Spleen (tissue), 11 donors: Measurements from ENCODE around the gene ATP6V0B. TPM values are rescaled to one million over a fixed set of nuclear protein-coding genes. Genes with fewer than 3 reads are reported as not detected.

Experiments
- DNase-seq: peaks from one replicate; pipeline ENCODE4 v3.0.0-alpha.2; 2020
- H3K27ac ChIP-seq, 8 donors: fragments of 200-600 bp; sonication (generic) in 7 of 8; 1 replicate in 4 of 8; 2 replicates in 4 of 8; pipeline versions ENCODE4 v1.5.0 to v1.8.0; 2016 to 2021; ENCODE audit warnings: inconsistent platforms in 4 of 8, mild to moderate bottlenecking in 4 of 8, moderate library complexity in 1 of 8
- H3K27me3 ChIP-seq, 7 donors: fragments of 200-600 bp; sonication (generic) in 6 of 7; replicated peaks in 1 of 7; 1 replicate in 4 of 7; 2 replicates in 3 of 7; pipeline versions ENCODE4 v1.5.0 to v1.8.0; 2016 to 2021; ENCODE audit warnings: inconsistent platforms in 3 of 7, mild to moderate bottlenecking in 1 of 7
- H3K36me3 ChIP-seq, 6 donors: fragments of 200-600 bp; sonication (generic) in 5 of 6; 1 replicate in 4 of 6; 2 replicates in 2 of 6; pipeline versions ENCODE4 v1.5.0 to v1.8.0; 2016 to 2021; ENCODE audit warnings: inconsistent platforms in 2 of 6
- H3K4me1 ChIP-seq, 6 donors: fragments of 200-600 bp; sonication (generic) in 5 of 6; 1 replicate in 3 of 6; 2 replicates in 3 of 6; pipeline versions ENCODE4 v1.5.0 to v1.8.0; 2016 to 2021; ENCODE audit warnings: inconsistent platforms in 3 of 6
- H3K4me3 ChIP-seq, 8 donors: fragments of 200-600 bp; sonication (generic) in 7 of 8; 1 replicate in 4 of 8; 2 replicates in 4 of 8; pipeline versions ENCODE4 v1.5.0 to v1.8.0; 2016 to 2021; ENCODE audit warnings: inconsistent platforms in 4 of 8, mild to moderate bottlenecking in 4 of 8, moderate library complexity in 2 of 8
- H3K9me3 ChIP-seq, 8 donors: fragments of 200-600 bp; sonication (generic) in 7 of 8; 1 replicate in 4 of 8; 2 replicates in 4 of 8; pipeline versions ENCODE4 v1.5.0 to v1.8.0; 2016 to 2021; ENCODE audit warnings: inconsistent platforms in 4 of 8
- CTCF ChIP-seq, 11 experiments: fragments of 200-600 bp in 7 of 11; fragments of 450-650 bp in 4 of 11; sonication (generic) in 4 of 11; IDR thresholded peaks in 8 of 11; conservative IDR thresholded peaks in 3 of 11; 1 replicate in 7 of 11; 2 replicates in 4 of 11; pipeline versions ENCODE4 v1.4.0 to v1.8.0; 2016 to 2021; ENCODE audit warnings: antibody characterized with exemption in 11 of 11, inconsistent platforms in 4 of 11, mild to moderate bottlenecking in 1 of 11
- POLR2A ChIP-seq, 3 donors: fragments of 450-650 bp; IDR thresholded peaks; one replicate each; pipeline ENCODE4 v1.5.1; 2017; ENCODE audit warnings: antibody characterized with exemption in 3 of 3, mild to moderate bottlenecking in 1 of 3
- POLR2AphosphoS5 ChIP-seq, 3 donors: sonication (generic); formaldehyde crosslinking; IDR thresholded peaks; one replicate each; pipeline ENCODE4 v1.5.1; 2017; ENCODE audit warnings: antibody characterized with exemption in 3 of 3
- WGBS, 5 donors: extraction: QIAGEN DNeasy Blood & Tissue Kit in 3 of 5; methylation state at CpG; one replicate each; pipeline versions ENCODE4 v1.1.5 to v1.1.7; 2013 to 2018; 5-methylcytosine and 5-hydroxymethylcytosine counted together
- intact Hi-C: fragments of 100-400 bp; cut with DNase I; formaldehyde crosslinking; loops from one replicate; pipeline ENCODE4 v1.15.0; 2023; ENCODE audit warnings: low total_unique reads
- polyA plus RNA-seq, 3 donors: library from polyadenylated mRNA; stranded (reverse); fragments of 200-250 nt; gene quantifications; one replicate each; pipeline ENCODE4 v1.2.1, GENCODE V29; 2013
- total RNA-seq, 7 donors: library from RNA; depleted of rRNA in 3 of 7; stranded (reverse); fragments of >200 nt in 3 of 7; fragmentation: NEBNext Ultra II Directional in 4 of 7; extraction: Animal tissue kit (Norgen Biotek cat#: 25700) in 4 of 7; gene quantifications; one replicate each; pipeline versions ENCODE4 v1.1.0 to v1.2.1, GENCODE V29; 2016 to 2021
- donor health status: healthy with polysubstance abuse.
- donor health status: DM: no; HTN: no; CAD: no; lungs with moderate emphysema.
- donor health status: DM: no; HTN: no; CAD: no.
- donor health status: Bipolar disorder and iron deficiency.
- donor health status: healthy.
- donor health status: DM: no; HTN: no; CAD: no.
- donor health status: DM: yes; HTN: yes; CAD: no.

The ATP6V0B gene
- total and polyA plus RNA-seq, 10 donors = 124 to 219 (median 177) TPM

GRCh38 chr1:43952731-43953346 is 21.9 kb upstream of the ATP6V0B start:
- peaks cover 6 to 18% (median 10%) of the 10 kb centered on the region in 6 donors for H3K4me1 ChIP-seq
- no peak overlapping the region for H3K4me3 ChIP-seq
- WGBS, 5 donors = 79 to 86% (median 84%) methylated on average over 6 to 8 of the region's 8 CpGs
- H3K27ac ChIP-seq = no peak overlapping the region
- H3K36me3 ChIP-seq = peaks cover 0 to 55% (median 25%) of the 10 kb centered on the region in 6 donors
- no peaks in the 10 kb centered on the region for H3K27me3 ChIP-seq
- H3K9me3 ChIP-seq = no peaks in the 10 kb centered on the region
- DNase-seq = no peak
- intact Hi-C loops = no loop called here
- TF ChIP-seq POLR2AphosphoS5 (IDR thresholded peaks at IDR 0.05) (no peak), POLR2A (IDR thresholded peaks at IDR 0.05) (no peak), CTCF (IDR thresholded peaks at IDR 0.05 in 8 of 11, conservative IDR thresholded peaks at IDR 0.05 in 3 of 11) (no peak)

DNA sequence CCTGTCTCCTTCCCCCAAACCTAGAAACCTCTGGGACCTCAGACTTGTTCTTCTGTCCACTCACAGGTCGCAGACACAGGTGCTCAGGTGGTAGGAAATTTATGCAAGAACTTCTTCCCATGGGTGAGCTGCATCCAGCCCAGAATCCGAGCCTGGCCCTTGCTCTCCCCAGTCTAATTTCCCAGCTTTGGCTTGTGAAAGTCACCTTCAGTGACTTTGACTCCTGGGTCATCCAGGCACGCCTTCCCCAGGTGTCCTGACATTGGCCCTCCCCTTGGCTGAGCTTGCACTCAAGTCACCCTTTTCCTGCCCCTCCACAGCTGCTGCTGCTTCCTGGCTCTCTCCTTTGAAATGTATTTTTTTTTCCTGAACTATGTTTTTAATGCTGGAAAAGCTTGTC is 21.4 kb upstream of the ATP6V0B start:
- intact Hi-C loops = no loop called here
- 79 to 89% (median 83%) methylated on average over 3 of the region's 3 CpGs for WGBS, 5 donors
- H3K4me1 ChIP-seq = peaks cover under 1 to 13% (median 5%) of the 10 kb centered on the region in 6 donors
- no peak overlapping the region for H3K4me3 ChIP-seq
- no peaks in the 10 kb centered on the region for H3K9me3 ChIP-seq
- no peak for TF ChIP-seq POLR2A (IDR thresholded peaks at IDR 0.05)
- TF ChIP-seq CTCF (IDR thresholded peaks at IDR 0.05 in 8 of 11, conservative IDR thresholded peaks at IDR 0.05 in 3 of 11) = no peak
- H3K27ac ChIP-seq = no peak overlapping the region
- H3K36me3 ChIP-seq = peaks cover 0 to 60% (median 31%) of the 10 kb centered on the region in 6 donors
- no peak for DNase-seq
- H3K27me3 ChIP-seq = no peaks in the 10 kb centered on the region

DNA sequence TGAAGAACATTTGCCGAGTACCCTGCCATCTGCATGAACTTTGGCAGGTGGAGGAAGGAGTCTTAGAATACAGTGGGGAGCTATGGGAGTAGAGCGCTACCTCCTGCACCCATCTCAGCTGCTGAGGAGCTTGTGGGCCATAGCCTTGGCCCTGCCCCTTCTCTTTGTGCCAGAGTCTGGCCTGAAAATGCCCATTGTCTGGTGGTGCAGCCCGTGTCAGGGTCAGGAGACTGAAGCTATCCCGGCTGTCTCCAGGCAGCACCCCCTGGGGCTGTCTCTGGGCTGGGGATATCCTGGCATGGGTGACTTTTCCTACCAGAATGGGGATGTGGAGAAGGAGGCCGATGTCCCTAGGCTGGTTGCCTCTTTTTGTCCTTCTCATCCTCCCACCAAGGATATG is 20.7 kb upstream of the ATP6V0B start:
- Histone ChIP-seq H3K4me1 (peaks cover 0 to 6% (median 0%) of the 10 kb centered on the region in 6 donors), H3K27ac (no peak overlapping the region), H3K36me3 (peaks cover 0 to 65% (median 34%) of the 10 kb centered on the region in 6 donors), H3K27me3 (no peaks in the 10 kb centered on the region), H3K4me3 (no peak overlapping the region), H3K9me3 (no peaks in the 10 kb centered on the region)
- no peak for DNase-seq
- TF ChIP-seq CTCF (IDR thresholded peaks at IDR 0.05 in 8 of 11, conservative IDR thresholded peaks at IDR 0.05 in 3 of 11) (no peak), POLR2AphosphoS5 (IDR thresholded peaks at IDR 0.05) (no peak), POLR2A (IDR thresholded peaks at IDR 0.05) (no peak)
- 85 to 98% (median 92%) methylated on average over 4 to 5 of the region's 5 CpGs for WGBS, 5 donors
- intact Hi-C loops = no loop called here

GRCh38 chr1:43956234-43956633 is 18.5 kb upstream of the ATP6V0B start:
- H3K36me3 ChIP-seq = peaks cover 0 to 65% (median 37%) of the 10 kb centered on the region in 6 donors
- no peak overlapping the region for H3K4me3 ChIP-seq
- intact Hi-C loops = no loop called here
- no peak for DNase-seq
- H3K9me3 ChIP-seq = no peaks in the 10 kb centered on the region
- no peak for TF ChIP-seq CTCF (IDR thresholded peaks at IDR 0.05 in 8 of 11, conservative IDR thresholded peaks at IDR 0.05 in 3 of 11)
- no peak for TF ChIP-seq POLR2A (IDR thresholded peaks at IDR 0.05)
- TF ChIP-seq POLR2AphosphoS5 (IDR thresholded peaks at IDR 0.05) = no peak
- no peaks in the 10 kb centered on the region for H3K4me1 ChIP-seq
- no peaks in the 10 kb centered on the region for H3K27me3 ChIP-seq
- H3K27ac ChIP-seq = no peak overlapping the region
- WGBS, 5 donors = 96 to 99% (median 98%) methylated on average over 8 of the region's 8 CpGs
